ELF-1 (cell line): ENCODE measurements around the gene ACVR1B.
A peak's percentile ranks its signal among the peaks of the same experiment; 100 is the strongest.

Source experiments
- DNase-seq: peaks from one replicate; pipeline ENCODE4 v3.0.0-alpha.2; 2016; ENCODE audit warnings: low read depth, low spot score

The ACVR1B gene

GRCh38 chr12:51917041-51917590 is 34.4 kb upstream of the ACVR1B start:
- no peak for DNase-seq

- DNase-seq: no peak
These were observed 33.6 kb upstream of the ACVR1B start for GRCh38 chr12:51917746-51918453.

GRCh38 chr12:51920046-51920445 is 31.5 kb upstream of the ACVR1B start:
- no peak for DNase-seq

- peak; percentile 41 for DNase-seq
These were observed 30.3 kb upstream of the ACVR1B start for GRCh38 chr12:51921017-51921725.

- DNase-seq: no peak
These were observed 29.4 kb upstream of the ACVR1B start for GRCh38 chr12:51922146-51922545.

GRCh38 chr12:51922762-51923505 is 28.6 kb upstream of the ACVR1B start:
- peak; percentile 30 for DNase-seq

- peak; percentile 68 for DNase-seq
These were observed 27.8 kb upstream of the ACVR1B start for GRCh38 chr12:51923506-51924365.

GRCh38 chr12:51924551-51925319 is 26.8 kb upstream of the ACVR1B start:
- no peak for DNase-seq

GRCh38 chr12:51925346-51926063 is 26.0 kb upstream of the ACVR1B start:
- DNase-seq: no peak

- DNase-seq: peak; percentile 75
These were observed 25.4 kb upstream of the ACVR1B start for GRCh38 chr12:51926064-51926632.

- DNase-seq: peak; percentile 42
These were observed 24.8 kb upstream of the ACVR1B start for GRCh38 chr12:51926718-51927117.

- DNase-seq: no peak
These were observed 19.1 kb upstream of the ACVR1B start for GRCh38 chr12:51932218-51933076.

- no peak for DNase-seq
These were observed 17.4 kb upstream of the ACVR1B start for GRCh38 chr12:51934080-51934479.

- DNase-seq: no peak
These were observed 13.6 kb upstream of the ACVR1B start for GRCh38 chr12:51937926-51938325.

GRCh38 chr12:51938726-51939125 is 12.8 kb upstream of the ACVR1B start:
- DNase-seq: no peak

GRCh38 chr12:51941011-51941581 is 10.4 kb upstream of the ACVR1B start:
- peak; percentile 21 for DNase-seq

- no peak for DNase-seq
These were observed 9.9 kb upstream of the ACVR1B start for GRCh38 chr12:51941604-51942003.

GRCh38 chr12:51942056-51942455 is 9.4 kb upstream of the ACVR1B start:
- DNase-seq: no peak
